Hematopoietic multipotent progenitor cell (in vitro differentiated cells): ENCODE results near the gene TACR2. TPM values are rescaled to one million over a fixed set of nuclear protein-coding genes. Genes with fewer than 3 reads are reported as not detected.

ENCODE experiments used
- DNase-seq, 3 donors: peaks; one replicate each; pipeline ENCODE4 v3.0.0-alpha.2; 2011 to 2015; ENCODE audit warnings: low read depth in 2 of 3, low spot score in 2 of 3
- total RNA-seq: library from RNA; depleted of rRNA; stranded (reverse); fragments of >200 nt; gene quantifications from one replicate; pipeline ENCODE4 v1.2.3, GENCODE V29; 2012

Gene TACR2
- total RNA-seq, 1 donor, result 0.27 TPM

DNA sequence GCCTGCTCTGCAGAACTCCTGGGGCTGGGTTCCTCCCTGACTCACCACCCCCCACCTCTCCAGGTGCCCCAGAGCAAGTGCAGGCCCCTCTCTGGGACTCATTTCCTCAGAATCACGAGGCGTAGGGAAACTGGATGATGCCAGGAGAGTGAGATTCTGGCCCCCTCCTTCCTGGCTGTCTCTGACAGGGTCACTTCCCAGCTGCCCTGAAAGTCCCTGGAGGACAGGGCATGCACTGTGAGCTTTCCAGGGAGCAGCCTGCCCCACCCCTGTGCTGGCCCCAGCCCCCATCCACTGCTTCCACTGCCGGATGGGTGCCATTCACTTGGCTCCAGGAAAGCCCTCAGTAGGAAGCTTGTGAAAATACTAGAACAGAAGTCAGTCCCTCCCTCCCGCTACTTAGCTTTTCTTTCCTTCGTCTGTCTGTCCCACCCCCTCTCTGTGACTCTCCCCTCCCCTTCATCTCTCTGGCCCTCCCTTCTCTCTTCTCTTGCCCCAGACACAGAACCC, 10.4 kb downstream of the TACR2 start:
- no peak for DNase-seq

DNA sequence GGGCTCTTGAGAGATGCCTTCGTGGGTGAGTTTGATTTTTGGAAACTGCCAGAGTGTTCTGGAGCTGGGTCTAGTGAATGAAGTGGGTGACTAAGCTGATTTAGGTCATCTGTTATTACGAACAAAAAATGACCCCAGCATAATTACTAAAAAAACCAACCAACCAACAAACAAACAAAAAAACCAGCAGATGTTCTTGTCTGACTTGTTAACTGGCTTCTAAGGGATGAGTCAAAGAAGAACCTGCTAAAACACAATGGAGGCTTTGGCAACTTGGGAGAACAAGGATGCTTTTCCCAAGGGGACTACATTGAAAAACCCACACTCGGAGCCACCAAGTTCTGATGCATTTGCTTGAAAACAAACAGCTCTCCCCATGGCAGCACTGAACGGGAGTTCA, 11.5 kb downstream of the TACR2 start:
- no peak for DNase-seq

DNA sequence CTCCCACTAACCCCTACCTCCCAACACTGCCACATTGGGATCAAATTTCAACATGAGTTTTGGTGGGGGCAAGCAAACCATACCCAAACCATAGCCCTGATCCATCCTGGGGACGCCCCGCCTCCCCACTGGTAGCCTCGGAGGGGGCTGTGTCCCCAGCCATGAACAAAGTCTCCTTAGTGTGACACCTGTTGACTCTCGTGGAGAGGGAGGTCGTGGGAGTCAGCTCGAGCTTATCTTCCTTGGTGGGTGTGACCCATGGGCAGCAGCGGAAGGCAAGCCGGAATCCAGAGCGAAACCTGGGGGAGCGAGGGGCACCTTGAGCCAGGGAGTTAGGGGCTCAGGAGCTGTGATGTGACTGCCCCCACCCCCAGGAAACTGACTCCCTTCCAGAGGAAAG, 11.9 kb downstream of the TACR2 start:
- no peak for DNase-seq

DNA sequence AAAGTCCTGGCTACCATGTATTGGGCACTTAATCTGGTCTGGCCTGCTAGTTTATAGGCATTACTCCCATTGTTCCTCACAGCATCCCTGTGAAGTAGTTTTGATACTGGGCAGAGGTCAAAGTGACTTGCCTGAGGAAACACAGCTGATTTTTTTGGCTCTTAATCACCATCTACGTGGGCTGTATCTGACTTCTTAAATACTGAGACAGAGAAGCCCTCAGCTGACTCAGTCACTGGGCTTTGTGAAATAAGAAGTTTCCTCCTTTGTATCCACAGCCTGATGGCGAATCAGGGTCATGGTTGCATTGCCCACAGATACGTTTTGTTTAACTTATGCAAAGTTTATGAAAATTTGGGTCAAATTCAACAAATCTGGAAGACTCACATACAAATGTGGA, 13.2 kb downstream of the TACR2 start:
- DNase-seq, result no peak

- DNase-seq, result no peak
These were observed 13.7 kb downstream of the TACR2 start for GRCh38 chr10:69403066-69403465.

DNA sequence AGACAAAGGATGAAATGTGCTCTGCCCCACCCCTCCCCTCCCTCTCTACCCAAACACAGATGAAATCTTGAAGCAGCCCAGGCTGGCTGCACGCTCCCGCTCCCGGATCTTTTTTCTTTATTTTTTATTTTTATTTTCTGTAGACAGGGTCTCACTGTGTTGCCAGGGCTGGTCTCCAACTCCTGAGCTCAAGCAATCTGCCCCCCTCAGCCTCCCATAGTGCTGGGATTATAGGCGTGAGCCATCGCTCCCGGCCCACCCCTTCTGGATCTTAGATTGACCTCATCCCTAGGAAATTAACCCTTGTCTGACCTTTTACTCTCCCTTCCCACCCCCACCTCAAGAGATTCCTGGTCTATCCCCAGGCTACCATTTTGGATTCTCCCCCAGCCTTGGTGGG, 14.3 kb downstream of the TACR2 start:
- no peak for DNase-seq

- no peak for DNase-seq
These were observed 15.3 kb downstream of the TACR2 start for GRCh38 chr10:69401416-69401815.

- DNase-seq, result no peak
These were observed 15.8 kb downstream of the TACR2 start for GRCh38 chr10:69400936-69401335.

- no peak for DNase-seq
These were observed 18.3 kb downstream of the TACR2 start for GRCh38 chr10:69398466-69398865.

GRCh38 chr10:69397972-69398371, 18.7 kb downstream of the TACR2 start:
- no peak for DNase-seq

DNA sequence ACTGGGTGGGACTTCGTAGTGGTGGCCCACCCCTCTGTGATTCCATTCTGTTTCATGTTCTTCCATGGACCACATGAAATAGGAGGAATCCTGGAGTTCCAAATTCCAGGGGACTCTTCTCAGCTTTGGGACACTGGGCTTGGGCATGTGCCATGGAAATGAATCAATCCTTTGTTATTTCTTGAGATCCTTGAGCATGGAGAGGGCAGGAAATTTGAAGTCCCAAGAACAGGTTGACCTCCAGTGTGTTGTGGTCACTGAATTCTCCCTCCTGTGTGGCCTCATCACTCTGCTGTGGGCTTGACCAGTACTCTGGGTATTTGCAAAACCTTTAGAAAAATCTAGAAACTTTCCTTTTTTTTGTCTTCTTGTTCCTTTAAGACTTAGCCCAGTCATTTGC, 22.7 kb downstream of the TACR2 start:
- no peak for DNase-seq

- peak; percentile 62 to 89 (median 81) for DNase-seq
These were observed 24.2 kb downstream of the TACR2 start for GRCh38 chr10:69392481-69393000.

DNA sequence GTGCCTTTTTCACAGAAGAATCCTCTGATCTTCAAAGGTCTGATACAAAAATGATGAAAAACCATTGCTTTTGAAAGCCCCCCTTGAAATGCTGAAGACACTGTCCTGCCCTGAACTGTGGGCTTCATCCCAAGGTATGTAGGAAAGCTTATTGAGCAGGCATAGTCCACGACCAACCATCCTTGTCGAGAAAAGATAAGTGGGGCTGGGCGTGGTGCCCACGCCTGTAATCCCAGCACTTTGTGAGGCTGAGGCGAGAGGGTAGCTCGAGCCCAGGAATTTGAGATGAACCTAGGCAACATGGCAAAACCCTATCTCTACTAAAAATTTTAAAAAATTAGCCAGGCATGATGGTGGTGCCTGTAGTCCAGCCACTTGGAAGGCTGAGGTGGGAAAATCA, 25.6 kb downstream of the TACR2 start:
- no peak for DNase-seq

- peak in 1 of 3 donors; percentile 62 for DNase-seq
These were observed 26.8 kb downstream of the TACR2 start for GRCh38 chr10:69389827-69390490.

GRCh38 chr10:69388488-69388887, 28.2 kb downstream of the TACR2 start:
- no peak for DNase-seq

GRCh38 chr10:69387500-69387899, 29.2 kb downstream of the TACR2 start:
- no peak for DNase-seq

DNA sequence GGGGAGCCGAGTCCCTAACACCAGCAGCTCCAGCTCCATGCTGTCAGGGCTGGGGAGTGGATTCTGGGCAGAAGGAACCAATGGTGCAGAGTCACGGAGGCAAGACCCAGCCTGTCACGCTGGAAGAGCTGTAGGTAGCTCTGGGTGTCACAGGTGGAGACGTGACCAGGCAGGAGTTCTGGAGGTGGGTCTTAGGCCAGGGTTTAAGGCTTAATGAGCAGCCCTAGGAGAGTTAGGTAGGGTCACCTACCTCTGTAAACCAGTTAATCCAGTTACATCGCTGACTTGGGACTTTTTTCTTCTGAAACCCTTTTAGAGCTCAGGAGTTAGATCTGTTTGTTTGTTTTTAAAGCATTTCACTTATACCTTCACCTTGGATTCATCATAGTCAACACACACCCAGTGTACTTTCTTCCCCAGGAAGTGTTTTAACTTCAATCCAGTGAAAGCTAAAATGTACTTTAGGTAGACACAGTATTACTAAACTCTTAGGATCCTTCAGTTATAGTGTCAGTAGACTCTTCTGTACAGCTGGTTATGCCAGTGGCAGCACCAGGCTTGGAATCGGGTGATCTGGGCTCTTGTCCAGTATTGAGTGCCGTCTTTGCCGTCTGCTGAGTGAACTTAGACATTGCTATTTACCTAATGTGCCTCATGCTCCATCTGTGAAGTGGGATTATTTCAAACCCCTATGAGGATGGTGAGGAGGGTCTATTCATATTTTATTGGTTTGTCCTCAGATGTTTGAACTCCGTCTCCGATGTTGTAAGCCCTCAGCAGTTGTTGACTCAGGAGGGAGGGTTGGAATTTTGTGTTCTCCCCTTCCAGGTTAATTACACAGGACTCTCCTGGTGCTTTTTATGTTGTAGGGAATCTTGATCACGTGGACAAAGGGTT, 31.0 kb downstream of the TACR2 start:
- DNase-seq, result no peak

GRCh38 chr10:69384320-69384719, 32.4 kb downstream of the TACR2 start:
- DNase-seq, result no peak

GRCh38 chr10:69383558-69383957, 33.2 kb downstream of the TACR2 start:
- no peak for DNase-seq

- DNase-seq, result no peak
These were observed 34.2 kb downstream of the TACR2 start for GRCh38 chr10:69382382-69383117.

DNA sequence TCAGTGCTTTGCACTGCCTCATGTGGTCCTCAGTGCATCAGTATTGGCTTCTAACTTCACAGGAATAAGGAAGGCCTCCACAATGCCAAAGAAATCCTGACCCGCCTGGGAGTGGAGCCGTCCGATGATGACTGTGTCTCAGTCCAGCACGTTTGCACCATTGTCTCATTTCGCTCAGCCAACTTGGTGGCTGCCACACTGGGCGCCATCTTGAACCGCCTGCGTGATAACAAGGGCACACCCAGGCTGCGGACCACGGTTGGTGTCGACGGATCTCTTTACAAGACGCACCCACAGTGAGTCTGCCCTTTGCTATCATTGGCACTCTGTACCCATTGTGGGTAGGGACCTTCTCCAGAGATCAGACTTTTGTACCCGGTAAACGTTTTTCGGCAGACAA, 36.9 kb downstream of the TACR2 start:
- no peak for DNase-seq
